ENCODE measurements around the gene SP1. TPM values are rescaled to one million over a fixed set of nuclear protein-coding genes. Genes with fewer than 3 reads are reported as not detected.
A peak's percentile ranks its signal among the peaks of the same experiment; 100 is the strongest.

Gene SP1
- total and polyA plus RNA-seq, 9 of the 15 experiments (the other 6 are each of a cell fraction or from before 2014, with no cell fraction given) = 8.0 to 65.5 (median 41.6) TPM

- TF ChIP-seq GTF3C2 (IDR thresholded peaks at IDR 0.05; ENCODE audit: borderline replicate concordance, extremely low read depth, insufficient read length) (no peak), HDAC8 (tag; IDR thresholded peaks at IDR 0.05) (0 out of 2 replicates have a peak, but pooled peaks have one; percentile 29), HMG20B (CRISPR knock-in tag; IDR thresholded peaks at IDR 0.05) (no peak), RBM25 (IDR thresholded peaks at IDR 0.05; ENCODE audit: low read depth, low read length, severe bottlenecking) (no peak), ZNF79 (CRISPR knock-in tag; IDR thresholded peaks at IDR 0.05; ENCODE audit: low read depth) (no peak), BRD9 (IDR thresholded peaks at IDR 0.05; ENCODE audit: low read depth, partially characterized antibody) (peak; percentile 88), FOXP1 (CRISPR knock-in tag; IDR thresholded peaks at IDR 0.05) (no peak), RFX1 (IDR thresholded peaks at IDR 0.05) (no peak), FOS (IDR thresholded peaks at IDR 0.05; ENCODE audit: extremely low read depth, insufficient read length) (no peak), PML (IDR thresholded peaks at IDR 0.05; ENCODE audit: low read length) (no peak), MLX (CRISPR knock-in tag; conservative IDR thresholded peaks at IDR 0.05) (no peak), NCOA2 (IDR thresholded peaks at IDR 0.05; ENCODE audit: partially characterized antibody in 2 of 2) (no peak), CUX1 (CRISPR knock-in tag; IDR thresholded peaks at IDR 0.05) (no peak), NUFIP1 (IDR thresholded peaks at IDR 0.05; ENCODE audit: partially characterized antibody) (no peak), MCM5 (IDR thresholded peaks at IDR 0.05; ENCODE audit: low read depth) (no peak), CCNT2 (IDR thresholded peaks at IDR 0.05; ENCODE audit: borderline replicate concordance, extremely low read depth, insufficient read length, low read depth, low read length) (no peak), TFE3 (CRISPR knock-in tag; IDR thresholded peaks at IDR 0.05) (no peak)
Observed at GRCh38 chr12:53378724-53379388, 1.1 kb upstream of the SP1 start (continued).
